Measurements from ENCODE around the gene NINL. TPM values are rescaled to one million over a fixed set of nuclear protein-coding genes. Genes with fewer than 3 reads are reported as not detected.
A peak's percentile ranks its signal among the peaks of the same experiment; 100 is the strongest.

The NINL gene
- total and polyA plus RNA-seq, 12 donors = 1.3 to 17.9 (median 3.8) TPM

GRCh38 chr20:25454153-25454900 is 131.0 kb downstream of the NINL start:
- no peak for TF ChIP-seq CTCF (IDR thresholded peaks at IDR 0.05)
- intact Hi-C loops (cut with DNase I) = loop anchor here in 1 of 10 donors (10.0 kb wide), 1 partner anchor 60 kb away; no protein-coding TSS in a partner anchor
- H3K27me3 ChIP-seq = no peaks in the 10 kb centered on the region
- no peak overlapping the region for H3K4me3 ChIP-seq
- DNase-seq (no peak), ATAC-seq (peak in 1 of 8 donors; percentile 16)
- no peak overlapping the region for H3K27ac ChIP-seq
- peaks cover 0 to 10% (median 0%) of the 10 kb centered on the region in 9 donors for H3K4me1 ChIP-seq
- 93 to 97% methylated on average over 15 of the region's 15 CpGs for WGBS, 2 donors
- no peaks in the 10 kb centered on the region for H3K9me3 ChIP-seq
- peaks cover 0 to 25% (median 0%) of the 10 kb centered on the region in 9 donors for H3K36me3 ChIP-seq

- no peaks in the 10 kb centered on the region for H3K9me3 ChIP-seq
- no peaks in the 10 kb centered on the region for H3K27me3 ChIP-seq
- no peak overlapping the region for H3K4me3 ChIP-seq
- DNase-seq (no peak), ATAC-seq (peak in 4 of 8 donors; percentile 35 to 70 (median 60))
- peaks cover 0 to 25% (median 0%) of the 10 kb centered on the region in 9 donors for H3K36me3 ChIP-seq
- no peak overlapping the region for H3K27ac ChIP-seq
- WGBS, 2 donors = 74 to 76% methylated on average over 25 of the region's 25 CpGs
- intact Hi-C loops (cut with DNase I) = loop anchor here in 1 of 10 donors (10.0 kb wide), 1 partner anchor 62 kb away; no protein-coding TSS in a partner anchor
- H3K4me1 ChIP-seq = peaks cover 0 to 10% (median 0%) of the 10 kb centered on the region in 9 donors
- TF ChIP-seq CTCF (IDR thresholded peaks at IDR 0.05) = no peak
These were observed 132.1 kb downstream of the NINL start for GRCh38 chr20:25453035-25453810.

GRCh38 chr20:25452333-25452732 is 133.0 kb downstream of the NINL start:
- no peaks in the 10 kb centered on the region for H3K9me3 ChIP-seq
- ATAC-seq = no peak
- H3K4me3 ChIP-seq = no peak overlapping the region
- WGBS, 2 donors = 56 to 61% methylated on average over 6 of the region's 6 CpGs
- no peak for TF ChIP-seq CTCF (IDR thresholded peaks at IDR 0.05)
- H3K36me3 ChIP-seq = peaks cover 0 to 25% (median 0%) of the 10 kb centered on the region in 9 donors
- H3K27ac ChIP-seq = no peak overlapping the region
- H3K4me1 ChIP-seq = peaks cover 0 to 10% (median 0%) of the 10 kb centered on the region in 9 donors
- DNase-seq = no peak
- intact Hi-C loops (cut with DNase I) = loop anchor here in 1 of 10 donors (10.0 kb wide), 1 partner anchor 62 kb away; no protein-coding TSS in a partner anchor
- no peaks in the 10 kb centered on the region for H3K27me3 ChIP-seq

- Histone ChIP-seq H3K36me3 (no peaks in the 10 kb centered on the region), H3K4me3 (no peak overlapping the region), H3K27me3 (no peaks in the 10 kb centered on the region), H3K4me1 (peaks cover 0 to 2% (median 0%) of the 10 kb centered on the region in 9 donors), H3K27ac (no peak overlapping the region), H3K9me3 (no peaks in the 10 kb centered on the region)
- ATAC-seq = no peak
- WGBS, 2 donors = 88 to 96% methylated on average over 6 of the region's 6 CpGs
- DNase-seq = no peak
- intact Hi-C loops (cut with DNase I) = no loop called here
- TF ChIP-seq CTCF (IDR thresholded peaks at IDR 0.05) = no peak
These were observed 137.7 kb downstream of the NINL start for GRCh38 chr20:25447671-25448070.

Data from heart right ventricle (tissue), 16 donors.